CD4-positive, alpha-beta T cell treated with Interleukin-17A for 4 hours (primary cell): ENCODE data around the gene SCAPER.
"Not testable (repeated sequence)": the region's sequence is repeated elsewhere in the genome, so short reads cannot be mapped to it uniquely, and the experiment has no call there.

ENCODE experiments used
- DNase-seq: peaks from one replicate; pipeline ENCODE4 v3.0.0-alpha.2; 2020; ENCODE audit warnings: mixed read lengths

The SCAPER gene

DNA sequence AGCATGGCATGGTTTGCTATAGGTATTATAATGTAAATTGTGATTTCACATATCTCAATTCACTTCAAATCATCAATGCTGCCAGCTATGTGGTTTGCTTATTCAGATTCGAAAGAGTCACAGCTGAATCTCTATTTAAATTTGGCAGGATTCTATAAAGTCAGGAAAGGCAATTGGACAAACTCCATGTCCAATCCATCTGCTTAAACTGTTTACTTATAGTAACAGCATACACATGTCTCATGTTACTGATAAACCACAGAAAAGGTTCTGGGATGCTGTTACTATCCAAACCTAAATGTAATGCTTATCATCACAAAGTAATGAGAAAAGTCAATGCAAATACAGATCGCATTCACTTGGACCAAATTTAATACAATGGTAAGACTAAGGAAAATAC lies 338.9 kb downstream of the SCAPER start:
- no peak for DNase-seq

GRCh38 chr15:76565366-76565765 lies 339.8 kb downstream of the SCAPER start:
- no peak for DNase-seq

- DNase-seq: no peak
These were observed 349.9 kb downstream of the SCAPER start for GRCh38 chr15:76555247-76555646.

- no peak for DNase-seq
These were observed 351.6 kb downstream of the SCAPER start for GRCh38 chr15:76553564-76553963.

- no peak for DNase-seq
These were observed 352.0 kb downstream of the SCAPER start for GRCh38 chr15:76553102-76553501.

DNA sequence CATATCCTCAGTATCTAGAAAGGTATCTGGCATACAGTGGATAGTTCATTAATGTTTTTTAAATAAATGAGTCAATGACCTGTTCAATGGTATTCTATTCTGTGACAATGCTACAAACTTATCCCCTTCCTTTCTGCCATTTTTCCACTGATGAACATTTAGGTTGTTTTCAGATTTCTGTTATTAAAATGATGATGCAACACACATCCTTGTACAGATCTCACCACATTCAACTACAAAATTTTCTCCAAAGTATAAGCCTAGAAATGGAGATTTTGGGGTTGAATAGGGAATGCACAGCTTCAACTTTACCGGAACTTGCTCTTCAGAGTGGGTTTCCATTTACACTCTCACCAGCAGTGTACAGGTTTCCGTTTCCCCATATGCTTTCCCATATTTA lies 358.3 kb downstream of the SCAPER start:
- no peak for DNase-seq

GRCh38 chr15:76533995-76534394 lies 371.1 kb downstream of the SCAPER start:
- no peak for DNase-seq

DNA sequence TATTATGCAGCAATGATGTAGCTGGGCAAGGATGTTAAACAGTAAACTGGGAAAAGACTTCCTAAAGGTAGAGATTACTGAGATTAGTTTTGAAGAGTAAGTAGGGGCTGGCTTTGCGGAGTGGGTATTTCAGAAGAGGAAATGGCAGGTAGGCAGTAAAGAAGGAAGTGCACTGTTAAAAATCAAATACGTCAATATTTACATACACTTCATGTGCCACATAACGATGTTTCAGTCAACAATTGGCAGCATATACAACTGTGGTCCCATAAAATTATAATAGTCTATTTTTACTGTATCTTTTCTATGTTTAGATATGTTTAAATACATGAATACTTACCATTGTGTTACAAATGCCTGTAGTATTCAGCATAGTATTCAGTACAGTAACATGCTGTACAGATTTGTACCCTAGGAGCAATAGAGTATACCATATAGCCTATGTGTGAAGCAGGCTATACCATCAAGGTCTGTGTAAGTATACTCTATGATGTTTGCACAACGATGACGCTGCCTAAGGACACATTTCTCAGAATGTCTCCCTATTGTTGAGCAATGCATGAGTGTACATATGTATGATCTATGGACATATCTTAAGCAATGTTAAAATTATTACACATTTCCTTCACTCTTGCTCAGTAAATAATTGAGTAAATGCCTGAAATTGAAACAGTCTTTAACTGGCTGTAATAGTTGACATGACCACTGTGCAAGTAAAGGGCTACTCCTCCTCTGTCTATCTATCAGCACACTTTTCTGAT lies 371.9 kb downstream of the SCAPER start:
- DNase-seq: no peak

DNA sequence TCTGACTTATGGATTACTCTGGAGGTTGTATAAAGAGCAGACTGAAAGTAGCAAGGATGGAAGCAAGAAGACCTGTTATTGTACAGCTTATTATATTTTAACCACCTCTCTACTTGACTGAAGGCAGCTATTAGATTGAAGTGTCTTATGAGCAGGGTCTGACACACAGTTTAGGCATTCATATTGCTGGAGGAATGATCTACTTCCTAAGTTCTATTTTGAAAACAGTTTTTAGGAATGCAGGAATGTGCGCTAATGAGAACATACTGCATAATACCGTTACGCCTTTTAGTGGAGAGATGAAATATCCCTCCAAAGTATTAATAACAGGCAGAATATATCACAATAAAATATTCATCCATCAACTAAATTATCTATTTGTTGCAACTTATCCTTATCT lies 375.2 kb downstream of the SCAPER start:
- DNase-seq: no peak

- DNase-seq: no peak
These were observed 379.0 kb downstream of the SCAPER start for GRCh38 chr15:76526111-76526510.

DNA sequence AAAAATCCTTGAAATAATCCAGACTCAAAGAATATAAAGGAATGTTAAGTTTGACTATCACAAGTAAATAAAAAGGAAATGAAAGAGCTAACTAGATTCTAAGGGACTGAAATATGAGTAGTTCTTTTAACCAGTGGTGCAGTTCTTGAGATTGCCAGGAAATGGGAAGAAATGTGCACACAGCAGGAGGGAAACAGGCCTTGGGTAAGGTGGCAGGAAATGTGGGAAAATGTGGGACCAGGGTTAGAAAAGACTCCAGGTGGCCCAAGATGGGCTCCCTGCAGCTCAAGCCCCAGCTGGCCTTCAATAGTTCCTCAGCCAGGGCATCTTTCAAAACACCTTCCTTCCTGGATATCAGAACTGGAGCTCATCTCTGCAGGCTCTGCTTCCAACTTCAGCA lies 387.2 kb downstream of the SCAPER start:
- no peak for DNase-seq

GRCh38 chr15:76514282-76514681 lies 390.9 kb downstream of the SCAPER start:
- DNase-seq: no peak

DNA sequence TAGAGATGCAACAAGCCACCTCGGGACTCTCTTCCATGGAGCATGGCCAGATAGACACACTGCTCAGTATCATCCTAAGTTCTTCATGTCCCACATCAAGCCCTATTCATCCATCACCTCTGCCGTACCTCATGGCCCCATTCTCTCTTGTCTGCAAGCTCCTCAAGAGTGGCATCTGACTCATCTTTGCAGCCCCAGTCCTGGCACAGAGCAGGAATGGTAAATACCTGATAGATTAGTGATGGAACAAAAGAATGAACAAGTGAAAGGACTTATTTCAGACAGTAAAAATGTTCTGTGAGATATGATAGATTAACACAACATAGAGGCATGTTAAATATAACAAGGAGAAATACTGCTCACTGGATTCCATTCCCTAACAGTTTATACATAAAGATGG lies 392.2 kb downstream of the SCAPER start:
- DNase-seq: no peak

DNA sequence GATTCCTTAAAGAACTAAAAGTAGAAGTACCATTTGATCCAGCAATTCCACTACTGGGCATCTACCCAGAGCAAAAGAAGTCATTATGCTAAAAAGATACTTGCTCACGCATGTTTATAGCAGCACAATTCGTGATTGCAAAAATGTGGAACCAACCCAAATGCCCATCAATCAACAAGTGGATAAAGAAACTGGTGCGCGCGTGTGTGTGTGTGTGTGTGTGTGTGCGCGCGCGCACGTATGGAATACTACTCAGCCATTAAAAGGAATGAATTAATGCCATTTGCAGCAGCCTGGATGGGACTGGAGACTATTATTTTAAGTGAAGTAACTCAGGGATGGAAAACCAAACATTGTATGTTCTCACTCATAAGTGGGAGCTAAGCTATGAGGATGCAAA lies 394.5 kb downstream of the SCAPER start:
- not testable (repeated sequence) for DNase-seq

DNA sequence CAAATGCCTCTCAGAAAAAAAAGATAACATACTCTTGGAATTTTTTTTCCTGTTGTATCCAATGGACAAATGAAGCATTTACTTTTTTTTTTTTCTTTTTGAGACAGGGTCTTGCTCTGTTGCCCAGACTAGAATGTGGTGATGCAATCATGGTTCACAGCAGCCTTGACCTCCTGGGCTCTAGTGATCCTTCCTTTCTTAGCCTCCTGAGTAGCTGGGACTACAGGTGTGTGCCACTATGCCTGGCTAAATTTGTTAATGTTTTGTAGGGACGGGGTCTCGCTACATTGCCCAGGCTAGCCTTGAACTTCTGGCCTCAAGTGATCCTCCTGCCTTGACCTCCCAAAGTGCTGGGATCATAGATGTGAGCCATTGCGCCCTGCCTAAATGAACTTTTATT lies 401.3 kb downstream of the SCAPER start:
- no peak for DNase-seq

DNA sequence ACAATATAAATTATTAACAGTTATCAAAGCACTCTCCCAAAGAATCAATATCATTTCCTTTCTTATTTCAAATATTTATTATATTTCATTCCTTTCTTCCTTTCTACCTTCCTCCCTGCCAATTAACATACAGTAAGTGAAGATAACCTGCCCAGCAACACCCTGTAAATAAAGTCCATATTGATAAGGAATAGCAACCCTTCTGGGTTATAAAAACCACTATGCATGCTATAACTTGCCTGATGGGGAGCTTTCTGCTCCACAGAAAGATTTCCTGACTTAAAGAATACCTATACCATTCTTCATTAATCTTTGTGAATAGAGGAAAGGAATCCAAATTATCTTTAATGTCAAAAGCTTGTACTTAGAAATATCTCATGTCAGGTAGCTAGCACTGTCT lies 402.0 kb downstream of the SCAPER start:
- no peak for DNase-seq

GRCh38 chr15:76502678-76503077 lies 402.5 kb downstream of the SCAPER start:
- DNase-seq: no peak

GRCh38 chr15:76502185-76502584 lies 403.0 kb downstream of the SCAPER start:
- DNase-seq: not testable (repeated sequence)

- no peak for DNase-seq
These were observed 403.4 kb downstream of the SCAPER start for GRCh38 chr15:76501726-76502125.

- DNase-seq: no peak
These were observed 404.1 kb downstream of the SCAPER start for GRCh38 chr15:76501011-76501410.

DNA sequence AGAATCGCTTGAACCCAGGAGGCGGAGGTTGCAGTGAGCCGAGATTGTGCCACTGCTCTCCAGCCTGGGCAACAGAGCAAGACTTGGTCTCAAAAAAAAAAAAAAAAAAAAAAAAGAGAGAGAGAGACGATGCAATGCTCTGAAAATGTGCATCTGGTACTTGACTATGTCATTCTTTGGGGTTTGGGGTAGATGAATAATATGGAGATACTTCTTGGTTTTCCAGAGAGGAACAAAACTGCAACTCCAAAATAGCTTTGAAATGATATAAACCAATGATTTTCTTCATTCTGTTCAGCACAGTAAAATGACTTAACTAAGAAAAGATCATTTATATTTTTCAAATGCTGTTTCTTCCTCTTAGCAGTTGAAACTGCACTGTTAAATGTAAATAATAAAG lies 409.7 kb downstream of the SCAPER start:
- no peak for DNase-seq

- no peak for DNase-seq
These were observed 412.6 kb downstream of the SCAPER start for GRCh38 chr15:76492538-76492937.

- DNase-seq: no peak
These were observed 421.4 kb downstream of the SCAPER start for GRCh38 chr15:76483752-76484151.

GRCh38 chr15:76483018-76483417 lies 422.1 kb downstream of the SCAPER start:
- no peak for DNase-seq

DNA sequence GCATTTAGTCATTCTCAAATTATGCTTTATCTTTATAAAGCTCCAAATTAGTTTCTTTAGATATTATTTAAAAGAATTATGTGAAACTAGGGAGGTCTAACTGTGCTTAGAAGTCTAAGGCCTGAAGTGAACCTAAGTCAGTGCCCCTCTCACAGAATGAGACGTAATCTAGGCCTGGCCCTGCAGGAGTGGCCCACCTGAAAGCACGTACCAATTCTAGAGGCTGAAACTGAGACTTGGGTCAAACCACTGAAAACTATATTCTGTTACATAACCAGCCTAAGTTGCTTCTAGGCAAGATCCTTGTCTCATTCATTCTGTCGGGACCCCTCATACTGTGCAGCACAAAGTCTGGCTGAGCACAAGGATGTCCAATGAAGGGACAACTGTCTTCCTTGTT lies 424.9 kb downstream of the SCAPER start:
- no peak for DNase-seq
